ENCODE results near the gene SUSD4. TPM values are rescaled to one million over a fixed set of nuclear protein-coding genes. Genes with fewer than 3 reads are reported as not detected.

SUSD4 gene
- total RNA-seq, result 1 to 10 TPM; 1.1 to 3.3 (median 1.8) TPM

DNA sequence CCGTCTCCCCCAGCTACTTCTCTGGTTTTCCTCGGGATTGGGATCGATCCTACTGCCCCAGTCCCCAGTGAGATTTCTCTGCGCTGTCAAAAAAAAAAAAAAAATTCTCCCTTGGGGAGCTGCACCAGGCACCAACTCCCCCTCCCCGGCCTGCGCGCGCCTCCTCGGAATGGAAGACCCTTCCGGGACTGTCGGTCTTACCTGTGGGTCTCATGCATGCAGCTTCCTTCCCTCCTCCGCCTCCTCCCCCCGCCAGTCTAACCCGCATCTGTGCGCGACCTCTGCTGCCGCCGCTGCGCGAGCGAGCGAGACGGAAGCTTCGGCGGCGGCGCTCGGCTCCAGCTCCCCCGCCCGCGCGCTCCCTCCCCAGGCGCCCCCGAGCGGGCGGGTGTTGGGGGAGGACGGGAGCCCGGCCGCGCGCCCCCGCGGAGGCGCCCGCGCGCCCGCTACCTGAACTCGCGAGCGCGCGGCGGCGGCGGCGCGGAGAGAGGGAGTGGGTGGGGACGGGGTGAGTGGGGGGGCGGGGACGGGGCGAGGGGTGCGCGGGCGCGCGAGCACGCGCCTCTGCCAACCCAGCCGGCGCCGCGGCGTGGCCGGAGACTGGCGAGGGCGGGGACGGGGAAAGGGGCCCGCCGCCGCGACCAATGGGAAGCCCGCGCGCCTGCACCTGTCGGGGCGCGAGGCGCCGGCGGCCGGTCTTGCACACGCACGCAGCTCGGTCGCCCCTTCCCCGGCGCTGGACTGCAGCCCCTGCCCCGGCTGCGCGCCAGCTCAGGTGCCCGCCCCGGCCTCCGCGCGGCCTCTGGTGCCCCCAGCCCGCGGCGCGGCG, at the start of gene SUSD4:
Gene SUSD4, minus strand, starts transcription at position 321 of the 829 bp plus-strand sequence. CDS start 751 bp downstream, outside the sequence.
- Histone ChIP-seq H3K27me3 (peaks cover 0 to 33% (median 0%) of the 10 kb centered on the region in 4 donors), H3K36me3 (no peaks in the 10 kb centered on the region), H3K4me1 (peaks cover 13 to 30% (median 23%) of the 10 kb centered on the region in 4 donors), H3K27ac (replicated peaks in 1 of 4) (peak within 1 kb of the TSS in 3 of 4 donors; percentile 27 to 61 (median 51)), H3K9me3 (no peaks in the 10 kb centered on the region), H3K4me3 (peak within 1 kb of the TSS; percentile 56 to 71 (median 61))
- intact Hi-C loops (cut with DNase I), result loop anchor here (10.0 kb wide), 1 partner anchor 229 kb away; no protein-coding TSS in a partner anchor
- WGBS, result 0% methylated on average over 8 of the region's 111 CpGs
- DNase-seq (ENCODE audit: extremely low spot score), result no peak
- TF ChIP-seq EP300 (IDR thresholded peaks at IDR 0.05), result no peak
- no peak for TF ChIP-seq POLR2AphosphoS5 (IDR thresholded peaks at IDR 0.05)
- TF ChIP-seq POLR2A (IDR thresholded peaks at IDR 0.05; ENCODE audit: low read depth), result no peak
- TF ChIP-seq CTCF (IDR thresholded peaks at IDR 0.05), result no peak

- Histone ChIP-seq H3K4me3 (no peak overlapping the region), H3K36me3 (no peaks in the 10 kb centered on the region), H3K27ac (replicated peaks in 1 of 4) (no peak overlapping the region), H3K27me3 (no peaks in the 10 kb centered on the region), H3K9me3 (no peaks in the 10 kb centered on the region), H3K4me1 (no peaks in the 10 kb centered on the region)
- TF ChIP-seq CTCF (IDR thresholded peaks at IDR 0.05) (no peak), POLR2AphosphoS5 (IDR thresholded peaks at IDR 0.05) (no peak), EP300 (IDR thresholded peaks at IDR 0.05) (no peak), POLR2A (IDR thresholded peaks at IDR 0.05; ENCODE audit: low read depth) (no peak)
- DNase-seq (ENCODE audit: extremely low spot score), result no peak
- intact Hi-C loops (cut with DNase I), result no loop called here
- WGBS, result 74% methylated on average over 2 of the region's 2 CpGs
Observed at GRCh38 chr1:223413216-223413615, 49.2 kb upstream of the SUSD4 start.

- intact Hi-C loops (cut with DNase I), result no loop called here
- Histone ChIP-seq H3K9me3 (no peaks in the 10 kb centered on the region), H3K27me3 (no peaks in the 10 kb centered on the region), H3K4me3 (no peak overlapping the region), H3K36me3 (no peaks in the 10 kb centered on the region), H3K27ac (replicated peaks in 1 of 4) (no peak overlapping the region), H3K4me1 (no peaks in the 10 kb centered on the region)
- TF ChIP-seq EP300 (IDR thresholded peaks at IDR 0.05), result no peak
- DNase-seq (ENCODE audit: extremely low spot score), result peak; percentile 70
Observed at GRCh38 chr1:223411710-223412109, 47.7 kb upstream of the SUSD4 start.

- Histone ChIP-seq H3K36me3 (no peaks in the 10 kb centered on the region), H3K4me1 (no peaks in the 10 kb centered on the region), H3K4me3 (no peak overlapping the region), H3K9me3 (no peaks in the 10 kb centered on the region), H3K27ac (replicated peaks in 1 of 4) (no peak overlapping the region), H3K27me3 (no peaks in the 10 kb centered on the region)
- TF ChIP-seq POLR2A (IDR thresholded peaks at IDR 0.05; ENCODE audit: low read depth) (no peak), POLR2AphosphoS5 (IDR thresholded peaks at IDR 0.05) (no peak), CTCF (IDR thresholded peaks at IDR 0.05) (no peak), EP300 (IDR thresholded peaks at IDR 0.05) (no peak)
- intact Hi-C loops (cut with DNase I), result no loop called here
- no peak for DNase-seq (ENCODE audit: extremely low spot score)
- WGBS, result 37% methylated on average over 2 of the region's 2 CpGs
Observed at GRCh38 chr1:223411309-223411708, 47.3 kb upstream of the SUSD4 start.

DNA sequence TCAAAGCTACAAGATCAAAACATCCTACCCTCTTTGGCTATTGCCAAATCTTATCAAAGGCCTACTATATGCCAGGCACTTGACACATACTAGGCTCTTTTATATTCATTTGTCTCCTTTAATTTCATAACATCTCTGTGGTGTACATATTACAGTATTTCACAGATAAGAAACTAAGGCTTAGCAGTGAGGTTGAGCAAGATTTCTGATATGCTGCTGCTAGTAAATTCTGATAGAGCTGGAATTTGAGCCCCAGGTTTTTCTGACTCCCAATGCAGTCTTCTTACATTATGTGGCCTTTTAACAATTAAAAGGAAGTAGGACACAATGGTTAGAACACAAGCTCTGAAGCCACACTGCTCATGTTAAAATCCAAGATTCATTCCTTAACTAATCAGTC, 46.1 kb upstream of the SUSD4 start:
- DNase-seq (ENCODE audit: extremely low spot score), result no peak
- Histone ChIP-seq H3K27ac (replicated peaks in 1 of 4) (no peak overlapping the region), H3K9me3 (no peaks in the 10 kb centered on the region), H3K36me3 (no peaks in the 10 kb centered on the region), H3K4me3 (no peak overlapping the region), H3K27me3 (no peaks in the 10 kb centered on the region), H3K4me1 (no peaks in the 10 kb centered on the region)
- intact Hi-C loops (cut with DNase I), result no loop called here
- TF ChIP-seq CTCF (IDR thresholded peaks at IDR 0.05) (no peak), POLR2AphosphoS5 (IDR thresholded peaks at IDR 0.05) (no peak), EP300 (IDR thresholded peaks at IDR 0.05) (no peak)
